Measurements from ENCODE around the gene WASHC2A.
"Not testable (repeated sequence)": the region's sequence is repeated elsewhere in the genome, so short reads cannot be mapped to it uniquely, and the experiment has no call there.

Gene WASHC2A

GRCh38 chr10:50067546-50068351 lies at the start of gene WASHC2A:
TSS of gene WASHC2A (plus strand) at chr10:50067954. CDS start at chr10:50068006, 52 bp downstream.
- DNase-seq: peak; percentile 6 to 70

- DNase-seq: not testable (repeated sequence)
Measured at GRCh38 chr10:50019279-50019678, 48.5 kb upstream of the WASHC2A start.

GRCh38 chr10:50020451-50021024 lies 47.2 kb upstream of the WASHC2A start:
- DNase-seq: not testable (repeated sequence)

- DNase-seq: no peak
Measured at GRCh38 chr10:50021646-50022045, 46.1 kb upstream of the WASHC2A start.

- not testable (repeated sequence) for DNase-seq
Measured at GRCh38 chr10:50024716-50025383, 42.9 kb upstream of the WASHC2A start.

- DNase-seq: no peak
Measured at GRCh38 chr10:50025627-50026026, 42.1 kb upstream of the WASHC2A start.

- DNase-seq: no peak
Measured at GRCh38 chr10:50027195-50027594, 40.6 kb upstream of the WASHC2A start.

- no peak for DNase-seq
Measured at GRCh38 chr10:50033481-50033880, 34.3 kb upstream of the WASHC2A start.

GRCh38 chr10:50035337-50035736 lies 32.4 kb upstream of the WASHC2A start:
- not testable (repeated sequence) for DNase-seq

GRCh38 chr10:50044941-50045664 lies 22.7 kb upstream of the WASHC2A start:
- DNase-seq: no peak

- DNase-seq: not testable (repeated sequence)
Measured at GRCh38 chr10:50046457-50046856, 21.3 kb upstream of the WASHC2A start.

GRCh38 chr10:50047594-50047993 lies 20.2 kb upstream of the WASHC2A start:
- DNase-seq: not testable (repeated sequence)

GRCh38 chr10:50051995-50052660 lies 15.6 kb upstream of the WASHC2A start:
- not testable (repeated sequence) for DNase-seq

- not testable (repeated sequence) for DNase-seq
Measured at GRCh38 chr10:50052778-50053376, 14.9 kb upstream of the WASHC2A start.

- DNase-seq: not testable (repeated sequence)
Measured at GRCh38 chr10:50055494-50056292, 12.1 kb upstream of the WASHC2A start.

GRCh38 chr10:50056654-50057053 lies 11.1 kb upstream of the WASHC2A start:
- DNase-seq: not testable (repeated sequence)

GRCh38 chr10:50058727-50059126 lies 9.0 kb upstream of the WASHC2A start:
- not testable (repeated sequence) for DNase-seq

GRCh38 chr10:50059946-50060345 lies 7.8 kb upstream of the WASHC2A start:
- not testable (repeated sequence) for DNase-seq

GRCh38 chr10:50061548-50061947 lies 6.2 kb upstream of the WASHC2A start:
- DNase-seq: not testable (repeated sequence)

- no peak for DNase-seq
Measured at GRCh38 chr10:50063100-50063499, 4.7 kb upstream of the WASHC2A start.

- not testable (repeated sequence) for DNase-seq
Measured at GRCh38 chr10:50068352-50068659, 552 bp downstream of the WASHC2A start.
